Sciatic nerve (tissue), 2 donors: ENCODE results near the gene TRIM8. TPM values are rescaled to one million over a fixed set of nuclear protein-coding genes. Genes with fewer than 3 reads are reported as not detected.

Experiments
- ATAC-seq: fragments of 200-7000 bp; cut with Tn5 transposase; one replicate; pipeline ENCODE4 v1.9.1; 2020; ENCODE audit warnings: mild to moderate bottlenecking, moderate library complexity
- DNase-seq: peaks from one replicate; pipeline ENCODE4 v3.0.0-alpha.2; 2020; ENCODE audit warnings: low spot score
- intact Hi-C: fragments of 100-400 bp; cut with DNase I; formaldehyde crosslinking; loops from one replicate; pipeline ENCODE4 v1.14.2; 2022
- total RNA-seq: library from RNA; stranded (reverse); fragmentation: NEBNext Ultra II Directional; extraction: Animal tissue kit (Norgen Biotek cat#: 25700); gene quantifications from one replicate; pipeline ENCODE4 v1.2.1, GENCODE V29; 2021
- donor health status: DM: no; HTN: no; CAD: no.
- donor health status: DM: no; HTN: no; CAD: no.

The TRIM8 gene
- total RNA-seq, 1 donor from 2014 or later: 164 TPM

DNA sequence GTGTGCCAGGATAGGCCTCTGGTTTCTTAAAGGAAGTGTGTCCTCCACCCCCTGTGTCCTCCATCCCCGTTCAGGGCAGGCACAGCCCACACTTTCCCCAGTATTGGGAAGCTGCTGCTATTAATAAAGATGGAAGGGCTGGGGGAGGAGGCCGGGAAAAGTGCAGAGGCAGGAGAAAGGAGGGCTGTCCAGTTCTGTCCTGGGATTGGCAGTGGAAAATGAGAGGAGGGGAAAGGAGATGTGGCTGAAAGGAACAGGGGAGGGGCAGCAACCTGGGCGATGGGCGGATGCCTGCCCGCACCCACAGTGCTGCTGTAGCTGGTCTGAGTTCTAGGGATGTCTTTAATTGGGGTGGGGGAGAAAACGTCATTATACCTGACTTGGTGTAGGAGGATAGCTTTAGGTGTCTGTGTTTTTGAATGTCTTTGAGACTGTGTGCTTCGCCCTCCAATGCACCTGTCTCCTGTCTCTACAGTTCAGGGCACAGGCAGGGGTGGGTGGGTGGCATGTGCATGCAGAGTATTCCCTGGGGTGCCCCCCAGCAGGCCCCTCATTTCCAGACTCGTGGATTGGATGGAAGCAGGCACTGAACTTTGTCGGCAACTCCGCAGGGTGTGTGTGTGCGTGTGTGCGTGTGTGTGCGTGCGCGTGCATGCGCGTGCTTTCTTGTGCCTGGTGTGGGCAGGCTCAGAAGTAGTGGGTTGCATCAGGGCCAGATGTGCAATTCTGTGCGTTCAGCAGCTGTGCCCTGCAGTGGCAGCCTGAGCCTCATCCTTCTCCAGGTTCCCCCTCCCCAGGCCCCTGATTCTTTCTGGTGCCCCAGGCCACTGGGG is 2.5 kb downstream of the TRIM8 start:
- DNase-seq (peak; percentile 78), ATAC-seq (peak; percentile 0)
- intact Hi-C loops: loop anchor here (10.0 kb wide), 1 partner anchor 68 kb away; the partner anchor contains the start of genes ARL3 and SFXN2

DNA sequence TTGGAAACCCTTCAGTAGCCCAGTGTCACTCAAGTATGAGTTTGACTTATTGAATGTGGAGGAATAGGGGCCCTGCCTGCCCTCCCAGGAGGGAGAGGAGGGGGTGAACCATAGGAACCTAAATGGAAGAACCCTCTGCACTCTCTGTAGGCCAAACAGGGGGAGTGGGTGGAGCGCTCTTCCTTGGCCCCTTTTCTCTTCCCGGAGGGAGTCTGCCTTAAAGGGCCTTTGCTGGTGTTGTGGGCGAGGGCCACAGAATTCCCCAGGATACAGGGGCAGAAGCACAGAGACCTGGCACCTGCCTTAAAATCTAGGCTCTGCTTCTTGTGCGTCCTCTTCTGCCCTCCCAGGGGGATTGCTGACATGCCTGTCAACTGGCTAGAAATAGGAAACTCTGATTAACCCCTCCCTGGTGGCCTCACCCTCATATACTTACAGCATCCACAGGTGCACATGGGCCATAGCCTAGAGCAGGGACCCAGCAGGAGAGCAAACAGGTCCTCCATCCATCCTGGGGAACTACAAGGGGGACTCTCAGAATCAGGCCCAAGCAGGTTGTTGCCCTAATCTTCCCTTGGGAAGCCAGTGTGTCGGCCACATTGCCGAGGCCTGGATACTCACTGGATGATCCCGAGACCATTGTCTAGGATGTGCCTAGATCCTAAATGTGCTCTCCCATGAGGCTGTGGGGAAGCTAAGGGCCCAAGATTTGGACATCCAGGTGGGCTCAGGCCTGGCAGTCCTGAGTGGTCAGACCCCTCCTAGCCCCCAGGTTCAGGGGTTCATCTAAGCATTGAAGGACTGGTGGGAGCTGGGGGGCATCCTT is 3.4 kb downstream of the TRIM8 start:
- ATAC-seq (no peak), DNase-seq (no peak)
- intact Hi-C loops: loop anchor here (10.0 kb wide), 1 partner anchor 67 kb away; the partner anchor contains the start of genes ARL3 and SFXN2

DNA sequence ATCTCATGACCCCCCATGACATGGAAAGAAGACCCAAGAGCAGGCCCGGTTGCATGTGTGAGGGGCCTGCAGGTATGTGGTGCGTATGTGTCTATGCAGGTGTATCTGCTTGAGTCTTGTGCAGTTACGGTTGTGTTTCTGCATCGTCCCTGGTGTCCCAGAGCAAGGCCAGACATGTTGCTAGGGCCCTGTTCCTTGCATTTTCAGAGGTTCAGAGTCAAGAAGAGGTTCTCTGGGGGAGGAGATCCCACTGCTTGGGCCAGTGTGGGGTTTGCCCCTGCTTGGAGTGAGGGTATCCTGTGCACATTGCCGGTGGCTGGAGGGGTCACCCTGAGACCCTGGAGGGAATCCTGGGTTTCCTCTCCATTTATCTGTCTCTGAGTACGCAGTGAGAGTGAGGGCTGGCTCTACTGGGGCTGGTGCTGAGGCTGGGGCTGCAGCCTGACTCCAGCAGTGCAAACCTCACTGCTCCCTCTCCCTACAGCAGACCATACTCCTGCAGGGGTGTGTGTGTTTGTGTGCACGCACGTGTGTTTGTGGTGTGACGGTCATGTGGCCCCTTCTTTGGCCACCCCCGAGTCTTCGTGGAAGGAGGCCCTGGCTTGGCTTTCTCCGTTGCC is 4.1 kb downstream of the TRIM8 start:
- intact Hi-C loops: loop anchor here (10.0 kb wide), 1 partner anchor 66 kb away; the partner anchor contains the start of genes ARL3 and SFXN2
- DNase-seq (no peak), ATAC-seq (no peak)

- ATAC-seq (no peak), DNase-seq (no peak)
- intact Hi-C loops: loop anchor here (10.0 kb wide), 1 partner anchor 66 kb away; the partner anchor contains the start of genes ARL3 and SFXN2
Measured at GRCh38 chr10:102648889-102649796, 4.9 kb downstream of the TRIM8 start.

- no peak for DNase-seq
- ATAC-seq: no peak
- intact Hi-C loops: loop anchor here (10.0 kb wide), 1 partner anchor 65 kb away; the partner anchor contains the start of genes ARL3 and SFXN2
Measured at GRCh38 chr10:102649797-102650654, 5.7 kb downstream of the TRIM8 start.

GRCh38 chr10:102650655-102651454 is 6.6 kb downstream of the TRIM8 start:
- ATAC-seq (no peak), DNase-seq (no peak)
- intact Hi-C loops: no loop called here

GRCh38 chr10:102651455-102652169 is 7.3 kb downstream of the TRIM8 start:
- ATAC-seq (no peak), DNase-seq (no peak)

GRCh38 chr10:102652170-102652916 is 8.1 kb downstream of the TRIM8 start:
- ATAC-seq (no peak), DNase-seq (no peak)
- intact Hi-C loops: no loop called here

More at GRCh38 chr10:102651455-102652169, 7.3 kb downstream of the TRIM8 start:
- intact Hi-C loops: no loop called here

DNA sequence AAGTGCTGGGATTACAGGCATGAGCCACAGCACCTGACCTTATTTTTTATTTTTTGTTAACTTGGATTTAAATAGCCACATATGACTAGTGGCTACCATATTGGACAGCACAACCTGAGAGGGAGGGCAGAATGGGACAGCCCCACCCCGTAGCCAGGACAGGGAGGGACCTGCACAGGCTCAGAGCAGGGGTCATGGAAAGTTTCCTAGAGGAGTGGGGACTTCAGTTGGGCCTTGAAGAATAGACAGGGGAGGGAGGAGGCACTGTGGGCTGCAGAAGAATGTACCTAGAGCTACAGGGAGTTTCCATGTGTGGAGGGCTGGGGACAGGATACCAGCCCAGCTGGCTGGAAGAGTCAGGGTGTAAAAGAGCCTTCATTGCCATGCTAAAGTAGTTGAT is 8.8 kb downstream of the TRIM8 start:
- intact Hi-C loops: no loop called here
- ATAC-seq (no peak), DNase-seq (no peak)

- DNase-seq (no peak), ATAC-seq (no peak)
- intact Hi-C loops: no loop called here
Measured at GRCh38 chr10:102654566-102654965, 10.3 kb downstream of the TRIM8 start.

- intact Hi-C loops: no loop called here
- DNase-seq (no peak), ATAC-seq (no peak)
Measured at GRCh38 chr10:102654969-102655368, 10.7 kb downstream of the TRIM8 start.

DNA sequence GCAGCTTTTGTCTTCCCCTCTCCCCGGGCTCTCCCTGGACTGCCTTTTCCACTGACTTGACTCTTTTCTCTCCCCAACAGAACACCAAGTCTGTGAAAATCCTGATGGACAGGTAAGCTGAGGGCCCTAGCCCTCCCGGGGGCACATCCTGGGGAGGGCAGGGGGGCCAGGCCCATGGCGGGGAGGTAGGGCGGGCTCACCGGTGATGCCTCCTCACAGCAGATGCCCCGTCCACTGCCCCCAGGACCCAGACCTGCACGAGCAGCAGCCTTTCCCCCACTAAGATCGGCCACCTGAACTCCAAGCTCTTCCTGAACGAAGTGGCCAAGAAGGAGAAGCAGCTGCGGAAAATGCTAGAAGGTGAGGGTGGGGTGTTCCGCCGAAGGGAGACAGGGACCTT is 11.7 kb downstream of the TRIM8 start:
- DNase-seq (no peak), ATAC-seq (no peak)
- intact Hi-C loops: no loop called here

- intact Hi-C loops: no loop called here
- no peak for DNase-seq
- no peak for ATAC-seq
Measured at GRCh38 chr10:102656791-102657371, 12.6 kb downstream of the TRIM8 start.

DNA sequence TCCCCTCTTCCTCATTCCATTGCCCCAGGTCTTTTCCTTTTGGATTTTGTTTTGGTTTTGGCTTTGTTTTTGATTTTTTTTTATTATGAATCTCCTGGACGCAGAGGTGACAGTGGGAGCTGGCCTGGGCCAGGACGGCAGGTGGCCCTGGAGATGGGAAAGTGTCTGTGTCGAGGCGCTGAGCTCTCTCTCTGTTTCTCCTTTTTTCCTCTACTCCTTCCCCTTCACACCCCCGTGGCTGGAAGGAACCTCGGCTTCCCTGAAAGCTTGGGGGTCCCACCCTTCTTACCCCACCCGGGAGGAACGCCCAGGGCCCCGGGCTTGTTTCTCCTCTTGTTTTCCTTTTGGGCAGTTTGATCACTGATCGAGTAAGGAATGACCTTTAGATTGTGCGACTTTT is 13.2 kb downstream of the TRIM8 start:
- ATAC-seq: no peak

More for the DNA sequence above, 13.2 kb downstream of the TRIM8 start:
- DNase-seq: no peak
- intact Hi-C loops: no loop called here
